K562 (cell line): ENCODE results near the gene TRIO. TPM values are rescaled to one million over a fixed set of nuclear protein-coding genes. Genes with fewer than 3 reads are reported as not detected.

ENCODE experiments used
- ATAC-seq: fragments of 200-7000 bp; cut with Tn5 transposase; 3 replicates; pipeline ENCODE4 v1.9.1; 2020; ENCODE audit warnings: moderate library complexity
- BruUV-seq: library from RNA; stranded (reverse); fragments of 400-500 nt; replicated peaks from 2 replicates; lab custom pipeline; 2021; lab: Mats Ljungman, UMichigan
- CTCF ChIA-PET: fragments of 300-600 bp; formaldehyde crosslinking; extraction: SDS; loops from one replicate; lab custom pipeline; 2021; ENCODE audit warnings: low intra/inter-chr PET ratio; lab: Yijun Ruan, JAX
- POLR2A ChIA-PET: fragments of 300-600, 350-650 bp; sonication (Branson Sonifier 250); formaldehyde crosslinking; extraction: SDS; loops from one replicate; lab custom pipeline; 2021; ENCODE audit warnings: antibody characterized with exemption, inconsistent platforms; lab: Yijun Ruan, JAX
- DNase-seq, 4 experiments: peaks; one replicate each; pipeline versions ENCODE4 v3.0.0 to v3.0.0-alpha.2; 2011 to 2018; ENCODE audit warnings: low spot score in 3 of 4, mixed read lengths in 3 of 4; ENCODE audit errors: extremely low read depth in 1 of 4
- FAIRE-seq: peaks from 2 replicates; lab custom pipeline; 2011; peaks lifted over from hg19 to GRCh38; lab: Jason Lieb, UNC
- H2AFZ ChIP-seq: 2 replicates; pipeline ENCODE4 v1.6.0; 2011; ENCODE audit warnings: low read depth, low read length, control low read depth, inconsistent platforms
- H3K27ac ChIP-seq: fragments of 200-600 bp; 3 replicates; pipeline ENCODE4 v1.8.0; 2011; ENCODE audit warnings: low read depth, mild to moderate bottlenecking, control low read depth, inconsistent platforms, low read length, moderate library complexity, mixed read lengths; ENCODE audit errors: extremely low read depth
- H3K27me3 ChIP-seq, 2 experiments: fragments of 300-600 bp in 1 of 2; 2 replicates in 1 of 2; 3 replicates in 1 of 2; pipeline versions ENCODE4 v1.6.0 to v1.8.0; 2011; ENCODE audit warnings: inconsistent platforms in 2 of 2, low read length in 2 of 2, mild to moderate bottlenecking in 1 of 2, mixed read lengths in 1 of 2, moderate library complexity in 1 of 2; ENCODE audit not compliant: control insufficient read depth in 2 of 2, insufficient read depth in 2 of 2
- H3K36me3 ChIP-seq: fragments of 300-600 bp; 3 replicates; pipeline ENCODE4 v1.8.0; 2011; ENCODE audit warnings: mild to moderate bottlenecking, low read length, inconsistent platforms; ENCODE audit not compliant: control insufficient read depth, insufficient read depth
- H3K4me1 ChIP-seq, 2 experiments: fragments of 200-600 bp in 1 of 2; replicated peaks in 1 of 2; 2 replicates in 1 of 2; 3 replicates in 1 of 2; pipeline versions ENCODE4 v1.5.1 to v1.8.0; 2011; ENCODE audit warnings: inconsistent platforms in 2 of 2, low read length in 2 of 2, mild to moderate bottlenecking in 1 of 2, mixed read lengths in 1 of 2, moderate library complexity in 1 of 2; ENCODE audit not compliant: control insufficient read depth in 2 of 2, insufficient read depth in 2 of 2
- H3K4me2 ChIP-seq: 2 replicates; pipeline ENCODE4 v1.6.1; 2011; ENCODE audit warnings: low read length, control low read depth, inconsistent platforms, mixed read lengths; ENCODE audit not compliant: insufficient read depth
- H3K4me3 ChIP-seq: fragments of 200-600 bp; sonication (generic), shearing (Covaris generic); 2 replicates; pipeline ENCODE4 v1.5.1; 2016; ENCODE audit warnings: control low read depth, inconsistent platforms
- H3K79me2 ChIP-seq: fragments of 200-600 bp; 3 replicates; pipeline ENCODE4 v1.8.0; 2011; ENCODE audit warnings: low read length, inconsistent platforms; ENCODE audit not compliant: control insufficient read depth, insufficient read depth
- H3K9ac ChIP-seq, 2 experiments: 2 replicates each; pipeline versions ENCODE4 v1.6.0 to v1.6.1; 2011; ENCODE audit warnings: low read depth in 2 of 2, low read length in 2 of 2, control low read depth in 1 of 2, inconsistent platforms in 1 of 2, mild to moderate bottlenecking in 1 of 2, mixed read lengths in 1 of 2; ENCODE audit not compliant: insufficient read depth in 1 of 2
- H3K9me1 ChIP-seq: one replicate; pipeline ENCODE4 v1.6.0; 2011; ENCODE audit warnings: inconsistent platforms, mild to moderate bottlenecking, low read length, moderate library complexity; ENCODE audit not compliant: control insufficient read depth, insufficient read depth
- H3K9me3 ChIP-seq: replicated peaks from 2 replicates; pipeline ENCODE4 v1.5.1; 2011; ENCODE audit warnings: low read depth, low read length, inconsistent platforms; ENCODE audit not compliant: control insufficient read depth, insufficient read depth
- H4K20me1 ChIP-seq: replicated peaks from 2 replicates; pipeline ENCODE4 v1.6.1; 2011; ENCODE audit warnings: low read length, inconsistent platforms, mixed read lengths; ENCODE audit not compliant: control insufficient read depth, insufficient read depth
- DPF2 ChIP-seq: fragments of 450-650 bp; IDR thresholded peaks from 2 replicates; pipeline ENCODE4 v1.6.1; 2016
- FOXM1 ChIP-seq, 2 experiments: fragments of 450-650 bp in 1 of 2; sonication (generic) in 1 of 2; formaldehyde crosslinking in 1 of 2; IDR thresholded peaks; 2 replicates each; pipeline versions ENCODE4 v1.6.1 to v1.9.0; 2017 to 2022; ENCODE audit warnings: low read depth in 2 of 2, mild to moderate bottlenecking in 2 of 2, missing genetic modification reagents in 1 of 2, moderate library complexity in 1 of 2
- NCOA2 ChIP-seq, 2 experiments: fragments of 450-650 bp; IDR thresholded peaks; 2 replicates each; pipeline ENCODE4 v1.6.1; 2018; ENCODE audit warnings: mild to moderate bottlenecking in 2 of 2, moderate library complexity in 1 of 2; ENCODE audit not compliant: partially characterized antibody in 2 of 2
- PRDM10 ChIP-seq: fragments of 450-650 bp; IDR thresholded peaks from 2 replicates; pipeline ENCODE4 v1.6.1; 2018; ENCODE audit not compliant: partially characterized antibody
- RBBP5 ChIP-seq: fragments of 200-600 bp; sonication (generic); IDR thresholded peaks from 2 replicates; pipeline ENCODE4 v1.6.1; 2012; ENCODE audit warnings: borderline replicate concordance, mild to moderate bottlenecking, low read length, control low read depth, inconsistent platforms; ENCODE audit not compliant: insufficient read depth, poor library complexity, severe bottlenecking
- RREB1 ChIP-seq: fragments of 250-450 bp; sonication (Bioruptor Pico); IDR thresholded peaks from 2 replicates; pipeline ENCODE4 v1.4.0; 2020
- VEZF1 ChIP-seq: fragments of 200-800 bp; sonication (Bioruptor generic); IDR thresholded peaks from 2 replicates; pipeline ENCODE4 v1.6.1; 2017; ENCODE audit warnings: missing genetic modification characterization, missing compliant biosample characterization
- ZNF780A ChIP-seq: fragments of 250-450 bp; sonication (Bioruptor Pico); IDR thresholded peaks from 2 replicates; pipeline ENCODE4 v1.5.0; 2021; ENCODE audit warnings: mild to moderate bottlenecking
- WGBS: fragments of 100-300 bp; shearing (Covaris generic); methylation state at CpG from one replicate; pipeline ENCODE4 v1.1.6; 2016; ENCODE audit warnings: low coverage, mixed read lengths; ENCODE audit not compliant: insufficient coverage; ENCODE audit errors: missing lambda C conversion rate; 5-methylcytosine and 5-hydroxymethylcytosine counted together
- in situ Hi-C: fragments of 300-500 bp; cut with MboI; formaldehyde crosslinking; loops from 4 replicates; pipeline ENCODE4 v1.15.0; 2018; ENCODE audit warnings: inconsistent platforms, mixed read lengths
- intact Hi-C: fragments of 100-400 bp; cut with micrococcal nuclease; formaldehyde crosslinking; loops from 2 replicates; pipeline ENCODE4 v1.14.2; 2022
- polyA plus RNA-seq, 8 experiments: library from polyadenylated mRNA; depleted of rRNA in 4 of 8; stranded (reverse) in 5 of 8; unstranded in 3 of 8; fragments of >200 nt; fragmentation: Nextera tagmentation in 2 of 8; fragmentation: Illumina TruSeq in 1 of 8; extraction: Ambion mirVana in 2 of 8; extraction: Trizol in 1 of 8; gene quantifications; 2 replicates each; pipeline versions ENCODE4 v1.2.1 to v1.2.3, GENCODE V29; 2011 to 2014; ENCODE audit warnings: inconsistent platforms in 1 of 8, missing spikeins in 1 of 8
- total RNA-seq, 7 experiments: library from RNA; depleted of rRNA in 6 of 7; stranded (reverse); fragments of >200 nt in 6 of 7; fragmentation: Illumina TruSeq in 2 of 7; extraction: Trizol in 2 of 7; gene quantifications; 2 replicates each; pipeline versions ENCODE4 v1.2.1 to v1.2.3, GENCODE V29; 2011 to 2021; ENCODE audit warnings: low replicate concordance in 1 of 7
- TF ChIP-seq, protein P1 (sequence below): fragments of 250-450 bp; sonication (Bioruptor Pico); IDR thresholded peaks from 2 replicates; pipeline ENCODE4 v1.6.1; 2021; ENCODE audit warnings: mild to moderate bottlenecking

The TRIO gene
- total and polyA plus RNA-seq, 9 of the 15 experiments (the other 6 are each of a cell fraction or from before 2014, with no cell fraction given), result 0.24 to 5.0 (median 1.1) TPM

GRCh38 chr5:14199902-14200301 is 56.8 kb downstream of the TRIO start:
- no peak overlapping the region for H3K9ac ChIP-seq
- no peaks in the 10 kb centered on the region; the same call in 1 of the 2 replicates for H4K20me1 ChIP-seq
- FAIRE-seq (no peak), ATAC-seq (no peak), DNase-seq (no peak)
- H3K36me3 ChIP-seq, result no peaks in the 10 kb centered on the region
- H2AFZ ChIP-seq, result no peak overlapping the region
- in situ Hi-C loops, result no loop called here
- no peak overlapping the region for H3K27ac ChIP-seq
- H3K79me2 ChIP-seq, result no peaks in the 10 kb centered on the region
- no peaks in the 10 kb centered on the region for H3K4me1 ChIP-seq
- ChIA-PET CTCF (no interaction called here), POLR2A (no interaction called here)
- no peak overlapping the region for H3K4me2 ChIP-seq
- H3K9me1 ChIP-seq, result no peaks in the 10 kb centered on the region
- no peak overlapping the region for H3K4me3 ChIP-seq
- BruUV-seq, result no TSS peak
- H3K9me3 ChIP-seq, result no peaks in the 10 kb centered on the region
- WGBS, result 4% methylated on average over 6 of the region's 6 CpGs
- H3K27me3 ChIP-seq, result peaks cover 6 to 12% of the 10 kb centered on the region in 2 experiments; a peak in 4 of 5 replicates
- intact Hi-C loops, result no loop called here
- TF ChIP-seq FOXM1 (IDR thresholded peaks at IDR 0.05; ENCODE audit: low read depth) (no peak), FOXM1 (CRISPR knock-in tag; IDR thresholded peaks at IDR 0.05; ENCODE audit: low read depth) (no peak), PRDM10 (no peak), ZNF780A (CRISPR knock-in tag) (no peak), NCOA2 (IDR thresholded peaks at IDR 0.05; ENCODE audit: partially characterized antibody in 2 of 2) (no peak), RREB1 (no peak), DPF2 (no peak), RBBP5 (no peak), VEZF1 (CRISPR knock-in tag) (no peak)
- TF ChIP-seq, protein P1, sequence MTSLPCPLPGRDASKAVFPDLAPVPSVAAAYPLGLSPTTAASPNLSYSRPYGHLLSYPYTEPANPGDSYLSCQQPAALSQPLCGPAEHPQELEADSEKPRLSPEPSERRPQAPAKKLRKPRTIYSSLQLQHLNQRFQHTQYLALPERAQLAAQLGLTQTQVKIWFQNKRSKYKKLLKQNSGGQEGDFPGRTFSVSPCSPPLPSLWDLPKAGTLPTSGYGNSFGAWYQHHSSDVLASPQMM (CRISPR knock-in tag), result no peak
